AG04449 (cell line): ENCODE data around the gene TCF25.

Experiments used
- CTCF ChIA-PET: fragments of 350-600 bp; formaldehyde crosslinking; extraction: SDS; loops from one replicate; lab custom pipeline; 2021; ENCODE audit warnings: antibody characterized with exemption; lab: Yijun Ruan, JAX
- POLR2A ChIA-PET: fragments of 400-600, 350-600 bp; formaldehyde crosslinking; extraction: SDS; loops from one replicate; lab custom pipeline; 2020; ENCODE audit warnings: antibody characterized with exemption, inconsistent platforms; lab: Yijun Ruan, JAX
- DNase-seq: peaks from one replicate; pipeline ENCODE4 v3.0.0-alpha.2; 2010; ENCODE audit warnings: low read depth, low spot score
- H3K4me3 ChIP-seq: 2 replicates; pipeline ENCODE4 v1.5.1; 2011; ENCODE audit warnings: low read depth, mild to moderate bottlenecking, control low read depth, low read length
- TF ChIP-seq, protein P1 (sequence below): IDR thresholded peaks from one replicate; pipeline ENCODE4 v1.5.1; 2011; ENCODE audit warnings: mild to moderate bottlenecking, moderate library complexity, low read length, control low read depth, inconsistent platforms; ENCODE audit not compliant: insufficient read depth; ENCODE audit errors: missing control alignments

TCF25 gene

DNA sequence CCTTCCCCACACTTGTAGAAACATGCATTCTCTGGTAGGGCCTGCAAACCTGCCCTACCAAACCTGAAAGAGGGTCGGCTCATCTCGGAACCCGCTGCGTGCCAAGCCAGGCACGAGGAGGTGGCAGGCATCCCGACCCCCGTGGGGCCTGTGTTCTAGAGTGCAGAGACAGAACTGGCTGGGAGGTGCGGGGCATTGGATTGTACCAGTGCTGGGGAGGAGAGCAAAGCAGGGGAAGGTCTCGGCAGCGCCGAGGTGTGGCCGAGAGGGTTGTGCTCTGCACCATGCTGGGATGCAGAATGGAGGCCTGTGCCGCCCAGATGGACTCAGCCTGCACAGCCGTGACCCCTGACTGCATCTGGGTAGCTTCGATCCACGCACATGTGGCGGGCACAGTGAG, 27.5 kb downstream of the TCF25 start:
- POLR2A ChIA-PET, result no interaction called here
- CTCF ChIA-PET, result interaction anchor here (1.1 to 2.5 kb wide), 3 partner anchors 9 to 13 kb away, joined by 3 to 20 read pairs (median 5); no protein-coding TSS in a partner anchor
- TF ChIP-seq, protein P1, sequence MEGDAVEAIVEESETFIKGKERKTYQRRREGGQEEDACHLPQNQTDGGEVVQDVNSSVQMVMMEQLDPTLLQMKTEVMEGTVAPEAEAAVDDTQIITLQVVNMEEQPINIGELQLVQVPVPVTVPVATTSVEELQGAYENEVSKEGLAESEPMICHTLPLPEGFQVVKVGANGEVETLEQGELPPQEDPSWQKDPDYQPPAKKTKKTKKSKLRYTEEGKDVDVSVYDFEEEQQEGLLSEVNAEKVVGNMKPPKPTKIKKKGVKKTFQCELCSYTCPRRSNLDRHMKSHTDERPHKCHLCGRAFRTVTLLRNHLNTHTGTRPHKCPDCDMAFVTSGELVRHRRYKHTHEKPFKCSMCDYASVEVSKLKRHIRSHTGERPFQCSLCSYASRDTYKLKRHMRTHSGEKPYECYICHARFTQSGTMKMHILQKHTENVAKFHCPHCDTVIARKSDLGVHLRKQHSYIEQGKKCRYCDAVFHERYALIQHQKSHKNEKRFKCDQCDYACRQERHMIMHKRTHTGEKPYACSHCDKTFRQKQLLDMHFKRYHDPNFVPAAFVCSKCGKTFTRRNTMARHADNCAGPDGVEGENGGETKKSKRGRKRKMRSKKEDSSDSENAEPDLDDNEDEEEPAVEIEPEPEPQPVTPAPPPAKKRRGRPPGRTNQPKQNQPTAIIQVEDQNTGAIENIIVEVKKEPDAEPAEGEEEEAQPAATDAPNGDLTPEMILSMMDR, result no peak
- H3K4me3 ChIP-seq, result no peak overlapping the region
- no peak for DNase-seq

DNA sequence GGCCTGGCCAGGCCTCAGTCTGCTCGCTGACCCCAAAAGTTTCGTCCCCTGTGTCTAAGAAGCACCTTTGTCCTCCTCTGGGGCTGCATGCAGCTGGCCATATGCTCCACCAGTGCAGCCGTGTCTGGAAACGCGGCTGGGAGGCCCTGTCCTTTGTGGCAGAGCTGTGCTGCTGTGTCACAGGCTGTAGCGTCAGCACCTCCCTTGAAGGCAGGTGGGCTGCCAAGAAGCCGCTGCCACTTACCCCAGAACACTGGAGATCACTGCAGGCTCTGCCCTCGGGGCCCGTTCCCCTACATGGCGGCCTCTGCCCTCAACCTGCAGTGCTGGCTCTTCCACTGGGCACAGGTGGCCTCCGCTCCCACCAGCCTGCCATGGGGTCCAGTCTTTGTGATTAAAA, 29.6 kb downstream of the TCF25 start:
- POLR2A ChIA-PET, result no interaction called here
- CTCF ChIA-PET, result no interaction called here
- TF ChIP-seq, protein P1, result no peak
- no peak for DNase-seq
- no peak overlapping the region for H3K4me3 ChIP-seq

DNA sequence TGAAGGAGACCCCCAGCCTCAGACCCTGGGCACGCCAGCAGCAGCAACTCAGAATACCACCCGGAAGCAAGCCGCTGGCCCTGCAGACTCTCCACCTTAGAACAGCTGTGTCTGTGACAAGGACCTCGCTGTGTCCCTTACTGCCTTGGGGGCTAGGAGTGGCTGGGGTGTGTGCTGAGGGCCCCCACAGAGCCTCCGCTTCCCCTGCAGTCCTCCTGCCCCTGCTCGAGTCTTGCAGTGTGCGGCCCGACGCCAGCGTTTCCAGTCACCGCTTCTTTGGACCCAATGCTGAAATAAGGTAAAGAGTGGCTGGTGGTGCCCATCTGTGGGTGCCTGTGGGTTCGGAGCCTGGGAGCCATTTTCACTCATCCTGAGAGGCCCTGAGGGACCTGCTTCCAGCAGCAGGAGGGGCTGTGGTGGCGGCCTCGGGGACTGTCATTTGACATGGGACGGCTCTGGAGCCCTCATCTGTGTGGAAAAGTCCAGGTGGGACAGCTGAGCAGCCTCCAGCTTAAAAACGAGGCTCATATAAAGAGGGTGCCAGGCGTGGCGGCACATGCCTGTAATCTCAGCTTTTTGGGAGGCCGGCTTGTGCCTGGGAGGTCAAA, 30.6 kb downstream of the TCF25 start:
- H3K4me3 ChIP-seq, result no peak overlapping the region
- TF ChIP-seq, protein P1, result no peak
- no peak for DNase-seq
- CTCF ChIA-PET, result interaction anchor here (1.1 kb wide), 1 partner anchor 110 kb away, joined by 3 read pairs; no protein-coding TSS in a partner anchor
- POLR2A ChIA-PET, result no interaction called here

DNA sequence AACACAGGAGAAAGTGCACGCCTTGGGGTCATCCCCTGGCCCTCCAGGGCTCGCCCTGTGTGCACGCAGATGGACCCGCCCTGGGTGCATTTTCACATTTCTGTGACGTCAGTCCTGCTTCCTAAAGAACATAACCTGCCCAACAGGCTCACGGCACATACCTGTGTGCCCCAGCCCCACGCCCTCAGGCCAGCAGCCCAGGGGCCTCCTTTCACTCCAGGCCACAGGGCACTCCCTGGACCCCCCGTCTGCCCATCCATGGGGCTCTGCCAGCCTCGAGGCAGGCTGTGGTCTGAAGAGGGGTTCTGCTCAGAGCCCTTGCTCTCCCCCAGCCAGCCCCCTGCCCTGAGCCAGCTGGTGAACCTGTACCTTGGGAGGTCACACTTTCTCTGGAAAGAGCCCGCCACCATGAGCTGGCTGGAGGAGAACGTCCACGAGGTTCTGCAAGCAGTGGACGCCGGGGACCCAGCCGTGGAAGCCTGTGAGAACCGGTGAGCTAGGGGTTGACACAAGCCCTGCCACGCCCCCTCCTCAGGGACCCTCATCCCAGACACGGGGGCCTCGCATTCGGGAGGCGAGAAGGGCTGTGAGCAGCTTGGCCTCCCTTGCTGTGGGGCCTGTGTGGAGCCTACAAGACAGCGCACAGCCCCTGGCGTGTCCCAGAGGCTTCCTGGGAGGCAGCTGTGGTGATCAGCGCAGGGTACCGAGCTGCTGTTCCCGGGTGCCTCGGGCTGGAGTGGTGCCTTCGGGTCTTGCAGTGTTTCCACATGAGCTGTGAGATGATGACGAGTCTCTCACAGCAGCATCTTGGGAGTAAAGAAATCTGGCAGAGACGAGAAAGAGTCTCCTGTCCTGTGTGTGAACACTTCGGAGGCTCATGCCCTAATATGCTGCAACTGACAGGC, 31.5 kb downstream of the TCF25 start:
- POLR2A ChIA-PET, result interaction anchor here (1.8 kb wide), 1 partner anchor 18 kb away, joined by 5 read pairs; no protein-coding TSS in a partner anchor
- TF ChIP-seq, protein P1, result no peak
- H3K4me3 ChIP-seq, result no peak overlapping the region
- CTCF ChIA-PET, result interaction anchor here (0.9 to 1.1 kb wide), 2 partner anchors 11 to 111 kb away, joined by 3 to 4 read pairs; no protein-coding TSS in a partner anchor
- no peak for DNase-seq

DNA sequence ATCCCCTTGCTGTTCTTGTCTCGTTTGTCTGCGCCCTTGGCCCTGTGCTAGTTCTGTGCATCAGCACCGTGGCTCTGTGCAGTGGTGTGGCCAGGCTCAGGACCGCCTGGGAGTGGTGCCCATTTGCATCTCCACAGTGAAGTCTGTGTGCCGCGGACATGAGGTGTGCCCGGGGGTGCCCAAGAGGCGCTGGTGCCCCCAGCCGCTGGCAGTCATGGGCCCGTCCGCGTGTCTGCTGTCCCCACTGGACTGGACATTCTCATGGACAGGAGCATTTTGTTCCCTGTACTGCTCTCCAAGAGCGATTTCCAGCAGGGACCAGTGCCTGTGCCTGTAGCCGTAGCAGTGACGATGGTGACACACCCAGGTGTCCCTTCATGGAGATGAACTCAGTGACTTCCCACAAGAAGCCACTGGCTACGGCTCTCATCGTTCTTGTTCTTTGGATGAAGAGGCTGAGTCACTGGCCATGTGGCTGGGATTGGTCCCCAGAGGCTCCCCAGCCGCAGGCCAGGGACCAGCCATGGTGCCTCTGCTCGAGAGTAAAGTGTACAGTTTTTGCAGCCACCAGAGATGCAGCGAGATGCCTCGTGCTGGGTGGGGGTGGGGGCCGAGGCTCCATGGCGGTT, 32.2 kb downstream of the TCF25 start:
- POLR2A ChIA-PET, result interaction anchor here (1.8 to 3.3 kb wide), 2 partner anchors 13 to 17 kb away, joined by 5 to 15 read pairs; partner anchors contain the start of gene MC1R
- DNase-seq, result no peak
- CTCF ChIA-PET, result interaction anchor here (0.9 to 1.0 kb wide), 2 partner anchors 10 to 25 kb away, joined by 3 to 4 read pairs; no protein-coding TSS in a partner anchor
- TF ChIP-seq, protein P1, result no peak
- H3K4me3 ChIP-seq, result no peak overlapping the region
